Hepatocyte (in vitro differentiated cells): ENCODE results near the gene F12.

Experiments
- EZH2 ChIP-seq: fragments of 200-600 bp; sonication (generic); IDR thresholded peaks from 2 replicates; pipeline ENCODE4 v1.6.1; 2016; ENCODE audit warnings: antibody characterized with exemption, mild to moderate bottlenecking, borderline replicate concordance
- EZH2phosphoT487 ChIP-seq: fragments of 200-600 bp; sonication (generic); IDR thresholded peaks from one replicate; pipeline ENCODE4 v1.6.1; 2018; ENCODE audit warnings: antibody characterized with exemption, mild to moderate bottlenecking, low read depth, moderate library complexity; ENCODE audit not compliant: unreplicated experiment, severe bottlenecking
- TF ChIP-seq, protein P1 (sequence below): fragments of 200-600 bp; sonication (generic); IDR thresholded peaks from 2 replicates; pipeline ENCODE4 v1.5.1; 2016; ENCODE audit warnings: antibody characterized with exemption, mild to moderate bottlenecking; ENCODE audit not compliant: poor library complexity

DNA sequence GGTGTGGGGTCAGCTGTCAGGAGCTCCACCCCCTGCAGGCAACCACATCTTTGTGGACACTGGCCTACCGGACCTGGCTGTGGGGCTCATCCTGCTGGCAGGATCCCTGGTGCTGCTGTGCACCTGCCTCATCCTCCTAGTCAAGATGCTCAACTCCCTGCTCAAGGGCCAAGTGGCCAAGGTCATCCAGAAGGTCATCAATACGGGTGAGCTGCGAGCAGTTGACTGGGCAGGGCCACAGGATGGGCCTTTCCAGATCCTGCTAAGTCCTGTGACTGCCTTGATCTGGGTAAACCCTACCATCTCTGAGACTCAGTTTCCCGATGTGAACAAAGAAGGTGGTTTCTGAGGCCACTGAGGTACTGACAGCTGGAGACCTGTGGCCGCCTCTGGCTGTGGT lies 15.4 kb downstream of the F12 start:
- TF ChIP-seq EZH2 (no peak), EZH2phosphoT487 (no peak)
- TF ChIP-seq, protein P1, sequence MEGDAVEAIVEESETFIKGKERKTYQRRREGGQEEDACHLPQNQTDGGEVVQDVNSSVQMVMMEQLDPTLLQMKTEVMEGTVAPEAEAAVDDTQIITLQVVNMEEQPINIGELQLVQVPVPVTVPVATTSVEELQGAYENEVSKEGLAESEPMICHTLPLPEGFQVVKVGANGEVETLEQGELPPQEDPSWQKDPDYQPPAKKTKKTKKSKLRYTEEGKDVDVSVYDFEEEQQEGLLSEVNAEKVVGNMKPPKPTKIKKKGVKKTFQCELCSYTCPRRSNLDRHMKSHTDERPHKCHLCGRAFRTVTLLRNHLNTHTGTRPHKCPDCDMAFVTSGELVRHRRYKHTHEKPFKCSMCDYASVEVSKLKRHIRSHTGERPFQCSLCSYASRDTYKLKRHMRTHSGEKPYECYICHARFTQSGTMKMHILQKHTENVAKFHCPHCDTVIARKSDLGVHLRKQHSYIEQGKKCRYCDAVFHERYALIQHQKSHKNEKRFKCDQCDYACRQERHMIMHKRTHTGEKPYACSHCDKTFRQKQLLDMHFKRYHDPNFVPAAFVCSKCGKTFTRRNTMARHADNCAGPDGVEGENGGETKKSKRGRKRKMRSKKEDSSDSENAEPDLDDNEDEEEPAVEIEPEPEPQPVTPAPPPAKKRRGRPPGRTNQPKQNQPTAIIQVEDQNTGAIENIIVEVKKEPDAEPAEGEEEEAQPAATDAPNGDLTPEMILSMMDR = no peak
